Activated CD8-positive, alpha-beta T cell treated with anti-CD3 and anti-CD28 coated beads for 36 hours (primary cell): ENCODE data around the gene TRMO. TPM values are rescaled to one million over a fixed set of nuclear protein-coding genes. Genes with fewer than 3 reads are reported as not detected.

ENCODE experiments used
- ATAC-seq: fragments of 200-7000 bp; cut with Tn5 transposase; one replicate; pipeline ENCODE4 v1.10.0; 2021; ENCODE audit warnings: mild to moderate bottlenecking, moderate library complexity
- CTCF ChIA-PET: fragments of 350-600 bp; sonication (Branson Sonifier 250); formaldehyde crosslinking; loops from one replicate; lab custom pipeline; 2021; ENCODE audit warnings: antibody characterized with exemption; lab: Charles Lee
- POLR2A ChIA-PET: fragments of 350-600 bp; sonication (Branson Sonifier 250); formaldehyde crosslinking; loops from one replicate; lab custom pipeline; 2021; ENCODE audit warnings: antibody characterized with exemption; lab: Charles Lee
- DNase-seq: peaks from one replicate; pipeline ENCODE4 v3.0.0-alpha.2; 2020
- H3K27ac Mint-ChIP-seq: one replicate; pipeline ENCODE4 v1.8.0; 2021; ENCODE audit warnings: mild to moderate bottlenecking, mixed read lengths
- H3K27me3 Mint-ChIP-seq: one replicate; pipeline ENCODE4 v1.8.0; 2021; ENCODE audit warnings: mixed read lengths
- H3K36me3 Mint-ChIP-seq: one replicate; pipeline ENCODE4 v1.8.0; 2021; ENCODE audit warnings: low read depth, mixed read lengths
- H3K4me1 Mint-ChIP-seq: one replicate; pipeline ENCODE4 v1.8.0; 2021; ENCODE audit warnings: low read depth, mixed read lengths
- H3K4me3 Mint-ChIP-seq: one replicate; pipeline ENCODE4 v1.8.0; 2021; ENCODE audit warnings: mild to moderate bottlenecking, moderate library complexity, mixed read lengths
- H3K9me3 Mint-ChIP-seq: one replicate; pipeline ENCODE4 v1.8.0; 2021; ENCODE audit warnings: mixed read lengths
- intact Hi-C: fragments of 100-400 bp; cut with micrococcal nuclease; formaldehyde crosslinking; loops from one replicate; pipeline ENCODE4 v1.10.0; 2022
- total RNA-seq, 2 experiments: library from RNA; stranded (reverse); gene quantifications; one replicate each; pipeline ENCODE4 v1.2.3, GENCODE V29; 2021
- TF ChIP-seq, protein P1 (sequence below): fragments of 200-600 bp; IDR thresholded peaks from one replicate; pipeline ENCODE4 v1.8.0; 2022; ENCODE audit warnings: antibody characterized with exemption, mild to moderate bottlenecking

Gene TRMO
- total RNA-seq, 2 experiments from 2014 or later: 12.6 to 13.3 TPM

DNA sequence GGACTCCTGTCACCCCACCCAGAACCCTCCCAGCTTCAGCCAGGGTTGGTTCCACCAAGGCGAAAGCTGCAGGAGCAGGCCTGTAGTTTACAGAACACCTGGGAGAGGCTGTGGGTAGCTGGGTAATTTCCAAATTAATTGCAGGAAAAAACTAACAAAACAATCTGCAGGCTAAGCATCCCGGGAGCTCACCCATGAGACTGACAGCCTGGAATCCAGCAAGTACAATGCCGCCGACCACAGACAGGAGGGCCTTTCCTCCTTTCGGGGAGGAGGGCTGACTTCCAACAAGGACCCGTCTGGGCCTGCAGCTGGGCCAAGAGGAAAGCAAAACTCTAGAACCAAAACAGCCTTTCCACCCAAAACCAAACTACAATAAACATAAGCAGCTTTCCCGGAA lies 59.0 kb downstream of the TRMO start:
- peaks cover 30% of the 10 kb centered on the region for H3K27me3 Mint-ChIP-seq
- TF ChIP-seq, protein P1, sequence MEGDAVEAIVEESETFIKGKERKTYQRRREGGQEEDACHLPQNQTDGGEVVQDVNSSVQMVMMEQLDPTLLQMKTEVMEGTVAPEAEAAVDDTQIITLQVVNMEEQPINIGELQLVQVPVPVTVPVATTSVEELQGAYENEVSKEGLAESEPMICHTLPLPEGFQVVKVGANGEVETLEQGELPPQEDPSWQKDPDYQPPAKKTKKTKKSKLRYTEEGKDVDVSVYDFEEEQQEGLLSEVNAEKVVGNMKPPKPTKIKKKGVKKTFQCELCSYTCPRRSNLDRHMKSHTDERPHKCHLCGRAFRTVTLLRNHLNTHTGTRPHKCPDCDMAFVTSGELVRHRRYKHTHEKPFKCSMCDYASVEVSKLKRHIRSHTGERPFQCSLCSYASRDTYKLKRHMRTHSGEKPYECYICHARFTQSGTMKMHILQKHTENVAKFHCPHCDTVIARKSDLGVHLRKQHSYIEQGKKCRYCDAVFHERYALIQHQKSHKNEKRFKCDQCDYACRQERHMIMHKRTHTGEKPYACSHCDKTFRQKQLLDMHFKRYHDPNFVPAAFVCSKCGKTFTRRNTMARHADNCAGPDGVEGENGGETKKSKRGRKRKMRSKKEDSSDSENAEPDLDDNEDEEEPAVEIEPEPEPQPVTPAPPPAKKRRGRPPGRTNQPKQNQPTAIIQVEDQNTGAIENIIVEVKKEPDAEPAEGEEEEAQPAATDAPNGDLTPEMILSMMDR: no peak
- POLR2A ChIA-PET: no interaction called here

DNA sequence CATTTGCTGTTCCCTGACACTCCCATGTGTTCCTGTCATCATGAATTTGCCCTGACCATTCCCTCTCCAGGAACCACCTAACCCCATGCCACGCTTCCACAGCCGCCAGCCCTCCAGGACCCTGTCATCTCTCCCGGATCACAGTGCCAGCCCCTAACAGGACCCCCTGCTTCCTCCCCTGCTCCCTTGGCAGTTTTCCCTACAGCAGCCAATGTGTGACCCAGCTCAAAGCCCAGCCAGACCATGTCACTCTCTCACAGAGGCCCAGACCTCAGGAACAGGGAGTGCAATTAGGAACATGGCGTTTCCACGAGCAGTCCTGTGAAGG lies 61.2 kb downstream of the TRMO start:
- ChIA-PET CTCF (no interaction called here), POLR2A (no interaction called here)
- Mint-ChIP-seq H3K27me3 (peaks cover 47% of the 10 kb centered on the region), H3K9me3 (peaks cover 2% of the 10 kb centered on the region), H3K4me1 (peaks cover 8% of the 10 kb centered on the region), H3K4me3 (no peak overlapping the region), H3K36me3 (no peaks in the 10 kb centered on the region), H3K27ac (no peak overlapping the region)
- TF ChIP-seq, protein P1: no peak
- no peak for DNase-seq
- no peak for ATAC-seq
- intact Hi-C loops: no loop called here

More for the DNA sequence above, 59.0 kb downstream of the TRMO start:
- peaks cover 3% of the 10 kb centered on the region for H3K36me3 Mint-ChIP-seq
- H3K27ac Mint-ChIP-seq: no peak overlapping the region
- intact Hi-C loops: no loop called here
- no peak for DNase-seq
- no peak for ATAC-seq
- no peaks in the 10 kb centered on the region for H3K4me1 Mint-ChIP-seq
- CTCF ChIA-PET: interaction anchor here (1.1 to 2.2 kb wide), 2 partner anchors 10 to 27 kb away, joined by 5 to 6 read pairs; no protein-coding TSS in a partner anchor
- H3K4me3 Mint-ChIP-seq: no peak overlapping the region
- H3K9me3 Mint-ChIP-seq: peaks cover 11% of the 10 kb centered on the region

DNA sequence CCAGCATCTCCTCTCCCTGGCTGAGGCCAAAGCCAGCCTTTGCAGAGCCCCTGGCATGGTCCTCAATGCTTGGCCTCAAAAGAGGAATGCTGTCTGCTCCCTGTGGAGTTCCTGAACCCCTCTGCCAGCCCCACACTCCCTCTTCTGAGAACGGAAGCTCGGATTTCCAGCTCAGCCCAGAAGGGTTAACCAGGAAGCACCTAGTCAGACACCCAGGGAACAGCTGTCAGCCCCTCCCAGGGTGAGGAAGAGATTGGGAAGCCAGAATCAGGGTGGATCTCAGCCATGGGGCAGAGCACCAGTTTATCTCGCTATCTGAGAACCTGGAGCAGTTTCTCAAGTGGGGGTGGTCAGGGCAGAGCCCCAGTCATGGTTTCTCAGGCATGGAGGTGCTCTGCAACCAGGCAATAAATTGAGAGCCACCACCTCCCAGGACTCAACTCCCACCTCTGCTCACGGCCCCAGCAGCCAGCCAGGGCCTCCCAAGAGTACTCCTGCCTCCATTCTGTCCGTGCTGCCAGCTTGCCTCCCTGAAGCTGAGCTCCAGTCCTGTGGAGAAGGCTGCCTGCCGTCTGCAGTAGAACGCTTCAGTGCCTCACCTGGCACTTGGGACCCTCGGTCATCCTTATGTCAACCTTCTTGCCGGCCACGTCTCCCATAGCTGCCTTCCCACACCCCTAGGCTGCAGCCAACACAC lies 61.7 kb downstream of the TRMO start:
- H3K9me3 Mint-ChIP-seq: no peaks in the 10 kb centered on the region
- intact Hi-C loops: no loop called here
- peaks cover 9% of the 10 kb centered on the region for H3K4me1 Mint-ChIP-seq
- TF ChIP-seq, protein P1: no peak
- H3K27ac Mint-ChIP-seq: no peak overlapping the region
- CTCF ChIA-PET: interaction anchor here (0.9 to 1.9 kb wide), 3 partner anchors 12 to 36 kb away, joined by 3 to 7 read pairs (median 3); no protein-coding TSS in a partner anchor
- no peaks in the 10 kb centered on the region for H3K36me3 Mint-ChIP-seq
- no peak for ATAC-seq
- DNase-seq: no peak
- H3K27me3 Mint-ChIP-seq: peaks cover 52% of the 10 kb centered on the region
- POLR2A ChIA-PET: no interaction called here
- H3K4me3 Mint-ChIP-seq: no peak overlapping the region

DNA sequence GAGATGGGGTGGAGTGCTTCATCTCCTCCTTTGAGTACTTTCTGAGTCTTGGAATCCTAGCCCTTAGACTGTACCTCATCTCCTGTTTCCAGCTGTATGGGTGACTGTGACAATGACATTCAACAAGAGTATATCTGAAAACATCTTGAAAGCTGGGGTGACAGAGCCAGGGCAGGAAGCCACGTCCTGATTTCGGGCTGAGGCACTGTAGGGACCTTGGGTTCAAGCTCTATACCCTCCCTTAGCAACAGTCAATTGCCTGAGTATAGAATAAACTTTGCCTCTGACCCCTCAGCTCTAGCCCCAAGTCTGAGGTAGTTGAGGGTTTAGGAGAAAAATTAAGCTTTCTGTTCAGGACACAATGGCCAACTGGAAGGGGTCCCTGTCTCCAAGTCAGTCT lies 63.0 kb downstream of the TRMO start:
- TF ChIP-seq, protein P1: no peak
- H3K9me3 Mint-ChIP-seq: no peaks in the 10 kb centered on the region

DNA sequence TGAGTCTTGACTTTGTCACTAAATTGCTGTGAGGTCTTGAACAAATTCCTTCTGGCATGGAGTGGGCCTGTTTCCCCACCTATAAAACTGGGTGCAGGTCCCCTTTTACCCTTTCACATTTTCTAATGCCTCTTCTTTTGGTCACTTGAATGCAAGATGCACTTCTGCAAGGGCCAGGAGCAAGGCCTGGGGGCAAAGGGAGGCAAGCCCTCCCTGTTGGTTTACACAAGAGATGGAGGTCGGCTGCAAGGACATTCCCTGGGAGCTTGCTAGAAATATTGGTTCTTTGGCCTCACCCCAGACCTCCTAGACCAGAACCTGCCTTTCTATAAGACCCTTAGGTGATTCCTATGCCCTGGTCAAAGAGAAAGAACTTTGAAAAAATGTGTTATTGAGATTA lies 63.5 kb downstream of the TRMO start:
- ChIA-PET CTCF (interaction anchor here (1.3 to 1.9 kb wide), 3 partner anchors 10 to 42 kb away, joined by 3 to 7 read pairs (median 7); no protein-coding TSS in a partner anchor), POLR2A (no interaction called here)
- no peak overlapping the region for H3K4me3 Mint-ChIP-seq
- TF ChIP-seq, protein P1: no peak
- H3K27me3 Mint-ChIP-seq: peaks cover 55% of the 10 kb centered on the region
- H3K9me3 Mint-ChIP-seq: no peaks in the 10 kb centered on the region
- intact Hi-C loops: no loop called here
- H3K27ac Mint-ChIP-seq: no peak overlapping the region
- ATAC-seq (no peak), DNase-seq (no peak)
- H3K4me1 Mint-ChIP-seq: peaks cover 18% of the 10 kb centered on the region
- peaks cover 2% of the 10 kb centered on the region for H3K36me3 Mint-ChIP-seq

More for the DNA sequence above, 63.0 kb downstream of the TRMO start:
- no peak overlapping the region for H3K4me3 Mint-ChIP-seq
- H3K36me3 Mint-ChIP-seq: no peaks in the 10 kb centered on the region
- CTCF ChIA-PET: interaction anchor here (0.7 to 1.9 kb wide), 4 partner anchors 11 to 42 kb away, joined by 3 to 7 read pairs (median 5); no protein-coding TSS in a partner anchor
- no peak overlapping the region for H3K27ac Mint-ChIP-seq
- DNase-seq: no peak
- peaks cover 16% of the 10 kb centered on the region for H3K4me1 Mint-ChIP-seq
- peak; percentile 13 for ATAC-seq
- intact Hi-C loops: no loop called here
- peaks cover 53% of the 10 kb centered on the region for H3K27me3 Mint-ChIP-seq
- POLR2A ChIA-PET: no interaction called here
